HG03571 (cell line): ENCODE results near the gene ARHGEF2.

ENCODE experiments used
- ATAC-seq: cut with Tn5 transposase; IDR thresholded peaks from one replicate; pipeline ENCODE4 v1.9.1; 2021; ENCODE audit not compliant: unreplicated experiment

The ARHGEF2 gene

GRCh38 chr1:155913969-155914757 lies 64.2 kb downstream of the ARHGEF2 start:
- no peak for ATAC-seq

- ATAC-seq, result no peak
These were observed 66.3 kb downstream of the ARHGEF2 start for GRCh38 chr1:155912056-155912536.

- ATAC-seq, result peak; percentile 78
These were observed 66.9 kb downstream of the ARHGEF2 start, which contains the start of gene RIT1 for GRCh38 chr1:155911156-155912055. Gene RIT1 (minus strand): TSS chr1:155911349. CDS start chr1:155910761, 588 bp downstream.

GRCh38 chr1:155910621-155911121 lies 67.7 kb downstream of the ARHGEF2 start:
- no peak for ATAC-seq

- no peak for ATAC-seq
These were observed 68.5 kb downstream of the ARHGEF2 start for GRCh38 chr1:155909894-155910293.

- ATAC-seq, result no peak
These were observed 74.1 kb downstream of the ARHGEF2 start for GRCh38 chr1:155904261-155904660.

GRCh38 chr1:155900161-155900560 lies 78.2 kb downstream of the ARHGEF2 start:
- no peak for ATAC-seq

GRCh38 chr1:155899683-155900082 lies 78.7 kb downstream of the ARHGEF2 start:
- ATAC-seq, result no peak

GRCh38 chr1:155898888-155899287 lies 79.5 kb downstream of the ARHGEF2 start:
- no peak for ATAC-seq

GRCh38 chr1:155897746-155898145 lies 80.6 kb downstream of the ARHGEF2 start:
- ATAC-seq, result no peak
